Measurements from ENCODE around the gene TP53TG5.

TP53TG5 gene

GRCh38 chr20:45329497-45330319, 48.4 kb downstream of the TP53TG5 start:
- H3K36me3 ChIP-seq (replicated peaks): peaks cover 16% of the 10 kb centered on the region
- H3K4me3 ChIP-seq: no peak overlapping the region
- H3K4me1 ChIP-seq: no peaks in the 10 kb centered on the region
- no peaks in the 10 kb centered on the region for H3K9me3 ChIP-seq
- in situ Hi-C loops (cut with MboI; ENCODE audit: low sequenced_read_pairs): no loop called here
- no peak for DNase-seq (ENCODE audit: low spot score in 2 of 2)
- no peaks in the 10 kb centered on the region for H3K27me3 ChIP-seq (ENCODE audit: low read depth)

- Histone ChIP-seq H3K4me1 (no peaks in the 10 kb centered on the region), H3K4me3 (no peak overlapping the region), H3K27me3 (ENCODE audit: low read depth) (no peaks in the 10 kb centered on the region), H3K36me3 (replicated peaks) (peaks cover 16% of the 10 kb centered on the region), H3K9me3 (no peaks in the 10 kb centered on the region)
- DNase-seq (ENCODE audit: low spot score in 2 of 2): no peak
- in situ Hi-C loops (cut with MboI; ENCODE audit: low sequenced_read_pairs): no loop called here
These were observed 49.7 kb downstream of the TP53TG5 start for GRCh38 chr20:45328451-45328850.

- Histone ChIP-seq H3K27me3 (ENCODE audit: low read depth) (no peaks in the 10 kb centered on the region), H3K9me3 (no peaks in the 10 kb centered on the region), H3K4me1 (no peaks in the 10 kb centered on the region), H3K4me3 (no peak overlapping the region), H3K36me3 (replicated peaks) (peaks cover 12% of the 10 kb centered on the region)
- in situ Hi-C loops (cut with MboI; ENCODE audit: low sequenced_read_pairs): no loop called here
- no peak for DNase-seq (ENCODE audit: low spot score in 2 of 2)
These were observed 52.8 kb downstream of the TP53TG5 start for GRCh38 chr20:45325371-45325770.

- in situ Hi-C loops (cut with MboI; ENCODE audit: low sequenced_read_pairs): no loop called here
- Histone ChIP-seq H3K36me3 (replicated peaks) (no peaks in the 10 kb centered on the region), H3K27me3 (ENCODE audit: low read depth) (no peaks in the 10 kb centered on the region), H3K4me1 (no peaks in the 10 kb centered on the region), H3K9me3 (no peaks in the 10 kb centered on the region), H3K4me3 (no peak overlapping the region)
- no peak for DNase-seq (ENCODE audit: low spot score in 2 of 2)
These were observed 54.4 kb downstream of the TP53TG5 start for GRCh38 chr20:45323731-45324130.

- H3K36me3 ChIP-seq (replicated peaks): no peaks in the 10 kb centered on the region
- DNase-seq (ENCODE audit: low spot score in 2 of 2): no peak
- H3K9me3 ChIP-seq: no peaks in the 10 kb centered on the region
- no peaks in the 10 kb centered on the region for H3K27me3 ChIP-seq (ENCODE audit: low read depth)
- in situ Hi-C loops (cut with MboI; ENCODE audit: low sequenced_read_pairs): no loop called here
- H3K4me3 ChIP-seq: no peak overlapping the region
- H3K4me1 ChIP-seq: no peaks in the 10 kb centered on the region
These were observed 55.2 kb downstream of the TP53TG5 start for GRCh38 chr20:45322952-45323383.
